Sciatic nerve (tissue), 2 donors: ENCODE results near the gene PSORS1C1. TPM values are rescaled to one million over a fixed set of nuclear protein-coding genes. Genes with fewer than 3 reads are reported as not detected.

ENCODE experiments used
- ATAC-seq: fragments of 200-7000 bp; cut with Tn5 transposase; one replicate; pipeline ENCODE4 v1.9.1; 2020; ENCODE audit warnings: mild to moderate bottlenecking, moderate library complexity
- DNase-seq: peaks from one replicate; pipeline ENCODE4 v3.0.0-alpha.2; 2020; ENCODE audit warnings: low spot score
- intact Hi-C: fragments of 100-400 bp; cut with DNase I; formaldehyde crosslinking; loops from one replicate; pipeline ENCODE4 v1.14.2; 2022
- total RNA-seq: library from RNA; stranded (reverse); fragmentation: NEBNext Ultra II Directional; extraction: Animal tissue kit (Norgen Biotek cat#: 25700); gene quantifications from one replicate; pipeline ENCODE4 v1.2.1, GENCODE V29; 2021
- donor health status: DM: no; HTN: no; CAD: no.
- donor health status: DM: no; HTN: no; CAD: no.

Gene PSORS1C1
- total RNA-seq, 1 donor from 2014 or later = 0.62 TPM

- ATAC-seq (no peak), DNase-seq (no peak)
- intact Hi-C loops = no loop called here
These were observed 6.7 kb downstream of the PSORS1C1 start for GRCh38 chr6:31121131-31121790.

DNA sequence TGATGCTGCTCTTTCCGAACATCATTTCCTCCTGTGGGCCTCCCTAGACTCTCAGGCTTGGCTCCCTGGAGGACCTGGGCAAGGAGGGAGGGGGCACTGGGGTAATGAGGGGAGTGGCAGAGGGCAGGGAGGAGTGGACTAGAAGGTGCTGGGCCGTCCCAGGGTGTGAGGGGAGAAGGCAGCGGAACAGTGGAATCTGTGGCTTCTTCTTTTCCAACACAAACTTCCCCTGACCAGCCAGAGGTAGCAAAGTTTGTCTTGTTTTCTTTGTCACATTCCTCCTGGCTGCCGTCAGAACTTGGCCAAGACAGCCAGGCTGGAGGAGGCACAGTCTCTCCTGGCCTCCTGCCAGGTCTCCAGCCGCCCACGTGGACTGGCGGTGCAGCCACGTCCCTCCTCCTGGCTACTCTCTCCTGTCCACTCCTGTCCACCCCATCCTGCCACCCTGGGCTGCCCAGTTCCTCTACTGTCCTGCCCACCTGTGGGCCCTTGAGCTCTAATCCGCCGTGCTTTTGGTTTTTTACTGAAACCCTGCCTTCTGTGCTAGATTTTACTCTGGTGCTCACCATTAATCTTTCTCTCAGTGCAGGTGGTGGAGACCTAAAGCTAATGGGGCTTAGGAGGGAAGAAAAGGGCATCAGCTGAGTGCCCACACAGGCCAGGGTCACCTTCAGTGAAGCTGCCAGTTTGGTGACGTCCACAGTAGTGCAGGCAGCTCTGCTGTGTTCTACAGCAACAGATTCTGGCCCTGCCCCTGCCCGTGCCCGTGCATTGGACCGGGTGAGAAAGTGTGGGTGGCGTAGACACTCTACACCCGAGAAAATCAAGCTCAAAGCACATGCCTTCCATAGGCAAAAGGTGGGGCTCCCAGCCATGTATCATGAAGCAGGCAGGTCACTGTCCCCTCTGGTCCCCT is 8.4 kb downstream of the PSORS1C1 start:
- intact Hi-C loops = no loop called here
- DNase-seq (peak; percentile 89), ATAC-seq (peak; percentile 85)

GRCh38 chr6:31125162-31125561 is 10.6 kb downstream of the PSORS1C1 start:
- intact Hi-C loops = no loop called here
- no peak for ATAC-seq
- DNase-seq = no peak

GRCh38 chr6:31125586-31126363 is 11.2 kb downstream of the PSORS1C1 start:
- ATAC-seq = no peak
- no peak for DNase-seq
- intact Hi-C loops = no loop called here

DNA sequence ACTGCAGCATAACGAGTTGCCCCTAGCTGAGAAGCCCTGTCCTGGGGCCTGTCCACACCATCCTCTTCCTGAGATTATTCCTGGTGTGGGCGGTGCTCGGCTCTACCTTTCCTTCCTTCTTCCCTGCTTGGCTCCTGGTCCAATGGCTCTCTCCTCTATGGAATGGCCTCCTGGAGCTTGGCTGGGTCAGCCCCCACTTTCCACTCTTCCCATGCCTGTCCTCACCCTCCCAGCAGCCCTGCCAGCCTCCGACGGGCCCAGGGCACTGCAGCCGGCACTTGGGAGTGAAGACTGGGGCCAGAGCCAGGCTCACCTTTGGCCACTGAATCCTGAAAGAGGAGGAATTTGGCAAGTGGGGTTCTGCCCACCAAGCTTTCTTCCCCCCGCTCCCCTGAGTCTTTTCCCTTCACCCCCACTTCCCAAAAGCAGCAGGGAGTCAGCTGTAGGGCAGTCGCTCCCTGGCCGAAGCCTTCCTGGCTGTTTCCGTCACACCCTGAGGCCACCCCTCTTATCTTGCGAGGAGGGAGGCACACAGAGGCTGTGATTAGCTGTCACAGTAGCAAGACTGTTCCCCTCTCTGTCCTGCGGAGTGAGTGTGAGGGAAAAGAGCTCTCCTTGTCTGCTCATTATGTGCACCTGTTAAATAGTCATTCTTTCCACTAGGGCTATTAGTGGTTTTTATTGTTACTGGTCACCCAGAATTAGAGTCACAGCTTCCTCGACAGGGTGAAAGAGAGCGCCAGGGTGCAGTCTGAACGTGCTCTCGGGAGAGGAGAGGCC is 12.0 kb downstream of the PSORS1C1 start:
- intact Hi-C loops = no loop called here
- no peak for DNase-seq
- ATAC-seq = no peak

DNA sequence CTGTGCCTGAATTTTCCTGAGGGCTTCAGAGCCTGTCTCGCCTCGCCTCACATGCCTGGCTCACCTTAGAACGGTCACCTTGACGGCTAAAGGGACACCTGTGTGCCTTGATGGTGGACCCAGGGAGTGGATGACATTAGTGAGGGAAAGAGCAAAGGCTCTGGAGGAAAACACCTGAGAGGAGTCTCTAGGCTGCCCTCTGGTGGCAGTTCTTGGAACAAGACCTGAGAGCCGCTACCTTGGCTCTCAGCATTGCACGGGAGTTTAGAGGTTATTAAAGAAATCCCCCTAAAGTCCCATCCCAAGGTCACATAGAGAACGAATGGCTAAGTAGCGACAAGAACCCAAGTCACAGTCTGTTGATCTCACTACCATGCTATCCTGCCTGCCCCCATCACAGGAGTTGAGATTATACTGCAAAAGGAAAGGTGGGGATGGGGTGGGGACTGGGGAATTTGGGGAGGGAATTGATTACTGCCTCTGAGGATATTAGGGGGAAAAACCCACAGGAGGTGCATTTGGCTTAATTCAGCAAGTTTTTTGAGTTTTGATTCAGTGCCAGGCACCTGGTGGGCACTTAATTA is 13.6 kb downstream of the PSORS1C1 start:
- peak; percentile 77 for DNase-seq
- ATAC-seq = no peak
- intact Hi-C loops = no loop called here

GRCh38 chr6:31129130-31129529 is 14.5 kb downstream of the PSORS1C1 start:
- intact Hi-C loops = no loop called here
- ATAC-seq (no peak), DNase-seq (no peak)

DNA sequence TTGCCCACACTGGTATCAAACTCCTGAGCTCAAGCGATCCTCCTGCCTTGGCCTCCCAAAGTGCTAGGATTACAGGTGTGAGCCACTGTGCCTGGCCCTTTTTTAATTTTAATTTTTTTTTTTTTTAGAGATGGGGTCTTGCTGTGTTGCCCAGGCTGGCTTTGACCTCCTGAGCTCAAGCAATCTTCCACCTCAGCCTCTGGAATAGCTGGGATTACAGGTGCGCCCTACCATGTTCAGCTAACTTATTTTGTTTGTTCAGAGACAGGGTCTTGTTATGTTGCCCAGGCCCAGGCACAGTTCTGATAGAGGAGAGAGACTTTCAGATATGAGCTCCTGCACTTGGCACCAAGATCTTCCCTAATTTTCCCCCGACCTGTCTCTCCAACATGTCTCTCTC is 16.2 kb downstream of the PSORS1C1 start:
- intact Hi-C loops = loop anchor here (10.0 kb wide), 1 partner anchor 64 kb away; no protein-coding TSS in a partner anchor
- ATAC-seq (no peak), DNase-seq (no peak)

DNA sequence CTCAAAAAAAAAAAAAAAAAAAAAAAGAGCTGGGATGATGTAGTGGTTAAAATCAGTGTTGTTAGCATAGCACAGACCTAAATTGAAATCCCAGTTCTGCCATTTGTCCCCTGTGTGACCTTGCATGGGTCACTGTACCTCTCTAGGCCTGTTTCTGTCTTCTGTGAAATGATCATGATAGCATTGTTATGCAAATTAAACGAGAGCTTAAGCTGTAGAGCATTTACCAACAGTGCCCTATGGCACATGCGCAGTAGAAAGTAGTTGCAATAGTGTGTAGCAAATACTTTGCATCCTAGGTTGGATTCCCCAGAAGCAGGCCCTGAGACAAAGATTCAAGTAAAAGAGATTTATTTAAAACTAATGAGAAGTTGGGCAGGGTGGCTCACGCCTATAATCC is 17.0 kb downstream of the PSORS1C1 start:
- ATAC-seq (no peak), DNase-seq (no peak)
- intact Hi-C loops = loop anchor here (10.0 kb wide), 1 partner anchor 63 kb away; no protein-coding TSS in a partner anchor

GRCh38 chr6:31132806-31133205 is 18.2 kb downstream of the PSORS1C1 start:
- DNase-seq (no peak), ATAC-seq (no peak)
- intact Hi-C loops = loop anchor here (10.0 kb wide), 1 partner anchor 62 kb away; no protein-coding TSS in a partner anchor

- ATAC-seq (no peak), DNase-seq (no peak)
- intact Hi-C loops = loop anchor here (5.0 to 10.0 kb wide), 2 partner anchors 59 to 232 kb away; no protein-coding TSS in a partner anchor
These were observed 21.1 kb downstream of the PSORS1C1 start for GRCh38 chr6:31135710-31136109.

DNA sequence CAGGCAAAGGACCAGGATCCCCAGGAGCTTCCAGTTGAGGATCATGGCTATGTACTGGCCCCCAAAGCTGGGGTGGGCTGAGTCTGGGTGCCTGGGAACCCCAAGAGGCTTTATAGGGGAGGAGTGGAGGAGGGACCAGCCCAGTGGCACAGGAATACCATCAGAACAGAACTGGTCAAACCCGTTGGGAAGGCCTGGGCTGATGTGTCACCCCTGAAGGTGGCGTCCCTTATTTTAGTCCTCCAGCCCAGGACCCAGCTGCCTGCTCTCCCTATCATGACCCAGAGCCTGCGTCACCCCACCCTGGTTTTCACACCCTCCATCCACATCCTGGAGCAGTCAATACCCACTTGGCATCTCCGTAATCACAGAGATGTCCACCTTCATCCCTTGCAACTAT is 24.4 kb downstream of the PSORS1C1 start, which contains the start of gene PSORS1C2:
Gene PSORS1C2, minus strand, starts transcription at position 85 of the 400 bp plus-strand sequence. Its CDS starts 40 bp downstream, at position 45.
- DNase-seq = no peak
- no peak for ATAC-seq
- intact Hi-C loops = loop anchor here (5.0 to 10.0 kb wide), 2 partner anchors 56 to 228 kb away; no protein-coding TSS in a partner anchor

GRCh38 chr6:31139599-31139998 is 25.0 kb downstream of the PSORS1C1 start:
- ATAC-seq (no peak), DNase-seq (no peak)
- intact Hi-C loops = loop anchor here (5.0 to 10.0 kb wide), 2 partner anchors 55 to 228 kb away; no protein-coding TSS in a partner anchor

GRCh38 chr6:31140643-31141042 is 26.0 kb downstream of the PSORS1C1 start:
- DNase-seq = no peak
- ATAC-seq = no peak
- intact Hi-C loops = no loop called here

GRCh38 chr6:31142361-31142761 is 27.8 kb downstream of the PSORS1C1 start:
- intact Hi-C loops = no loop called here
- DNase-seq (no peak), ATAC-seq (peak; percentile 76)

GRCh38 chr6:31143148-31143547 is 28.5 kb downstream of the PSORS1C1 start:
- peak; percentile 88 for ATAC-seq
- DNase-seq = peak; percentile 78
- intact Hi-C loops = no loop called here

DNA sequence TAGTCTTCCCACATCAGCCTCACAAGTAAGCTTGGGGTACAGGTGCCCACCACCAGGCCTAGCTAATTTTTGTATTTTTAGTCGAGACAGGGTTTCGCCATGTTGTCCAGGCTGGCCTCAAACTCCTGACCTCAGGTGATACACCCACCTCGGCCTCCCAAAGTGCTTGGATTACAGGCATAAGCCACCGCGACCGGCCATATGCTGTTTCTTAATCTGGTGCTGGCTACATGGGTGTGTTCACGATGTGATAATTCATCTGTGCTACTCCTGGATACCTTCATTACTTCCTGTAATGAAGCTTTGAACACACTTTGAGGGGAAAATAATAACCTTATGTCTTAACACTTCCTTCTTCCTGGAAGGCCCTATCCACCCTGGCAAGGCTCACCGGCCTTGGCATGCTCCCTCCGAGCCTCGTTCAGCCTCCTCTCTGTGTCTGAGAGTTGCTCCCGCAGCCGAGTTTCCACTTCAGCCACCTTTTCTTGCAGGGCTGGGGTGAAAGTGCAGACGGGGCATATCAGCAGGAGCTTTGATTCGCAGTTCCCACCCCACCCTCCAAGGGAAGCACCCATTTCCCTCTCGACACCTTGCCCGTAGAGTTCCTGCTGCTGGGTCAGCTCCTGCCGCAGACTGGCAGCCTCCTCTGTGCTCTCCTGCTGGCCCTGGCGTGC is 29.8 kb downstream of the PSORS1C1 start:
- intact Hi-C loops = no loop called here
- no peak for DNase-seq
- ATAC-seq = no peak
